ENCODE results near the gene NOG.

GRCh38 chr17:56548661-56549060 lies 44.8 kb upstream of the NOG start:
- TF ChIP-seq, protein P1, sequence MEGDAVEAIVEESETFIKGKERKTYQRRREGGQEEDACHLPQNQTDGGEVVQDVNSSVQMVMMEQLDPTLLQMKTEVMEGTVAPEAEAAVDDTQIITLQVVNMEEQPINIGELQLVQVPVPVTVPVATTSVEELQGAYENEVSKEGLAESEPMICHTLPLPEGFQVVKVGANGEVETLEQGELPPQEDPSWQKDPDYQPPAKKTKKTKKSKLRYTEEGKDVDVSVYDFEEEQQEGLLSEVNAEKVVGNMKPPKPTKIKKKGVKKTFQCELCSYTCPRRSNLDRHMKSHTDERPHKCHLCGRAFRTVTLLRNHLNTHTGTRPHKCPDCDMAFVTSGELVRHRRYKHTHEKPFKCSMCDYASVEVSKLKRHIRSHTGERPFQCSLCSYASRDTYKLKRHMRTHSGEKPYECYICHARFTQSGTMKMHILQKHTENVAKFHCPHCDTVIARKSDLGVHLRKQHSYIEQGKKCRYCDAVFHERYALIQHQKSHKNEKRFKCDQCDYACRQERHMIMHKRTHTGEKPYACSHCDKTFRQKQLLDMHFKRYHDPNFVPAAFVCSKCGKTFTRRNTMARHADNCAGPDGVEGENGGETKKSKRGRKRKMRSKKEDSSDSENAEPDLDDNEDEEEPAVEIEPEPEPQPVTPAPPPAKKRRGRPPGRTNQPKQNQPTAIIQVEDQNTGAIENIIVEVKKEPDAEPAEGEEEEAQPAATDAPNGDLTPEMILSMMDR (conservative IDR thresholded peaks at IDR 0.05; ENCODE audit: low read depth, low read length): no peak
- no peak for TF ChIP-seq EZH2 (IDR thresholded peaks at IDR 0.05; ENCODE audit: borderline replicate concordance, low read depth, low read length, poor library complexity, severe bottlenecking)

Measured in A673 (cell line).